ENCODE results near the gene ADI1.
"Not testable (repeated sequence)": the region's sequence is repeated elsewhere in the genome, so short reads cannot be mapped to it uniquely, and the experiment has no call there.

The ADI1 gene

GRCh38 chr2:3464401-3465005 is 54.8 kb downstream of the ADI1 start:
- DNase-seq (ENCODE audit: low read depth, low spot score): no peak

GRCh38 chr2:3463944-3464343 is 55.4 kb downstream of the ADI1 start:
- DNase-seq (ENCODE audit: low read depth, low spot score): no peak

- DNase-seq (ENCODE audit: low read depth, low spot score): no peak
These were observed 56.0 kb downstream of the ADI1 start for GRCh38 chr2:3463186-3463835.

DNA sequence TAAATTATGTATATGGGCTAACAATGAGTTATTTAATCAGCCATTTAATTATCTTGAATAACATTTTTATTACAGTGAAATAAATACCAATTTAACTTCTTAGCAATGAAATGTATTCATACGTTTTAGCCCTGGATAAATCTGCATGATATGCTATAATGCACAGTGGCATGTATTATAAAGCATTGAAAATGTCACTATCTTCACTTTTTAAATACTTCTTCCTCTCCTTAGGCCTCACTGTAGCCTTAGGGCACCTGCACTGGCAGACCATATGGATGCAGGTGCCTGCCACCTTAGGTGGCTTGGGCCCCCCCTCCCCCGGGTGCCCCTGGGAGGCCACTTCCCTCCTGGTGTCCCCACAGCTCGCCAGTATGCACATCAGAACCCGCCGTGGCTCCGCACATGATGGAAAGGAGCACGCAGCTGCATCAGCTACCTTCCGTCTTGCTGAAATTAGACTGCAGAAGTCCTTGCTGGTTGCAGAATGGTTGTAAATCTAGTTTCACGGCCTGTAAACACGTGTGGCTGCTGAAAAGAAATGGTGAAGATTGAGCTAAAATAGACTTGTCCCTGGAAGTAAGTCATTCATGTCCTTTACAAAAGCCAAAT is 56.7 kb downstream of the ADI1 start:
- DNase-seq (ENCODE audit: low read depth, low spot score): no peak

DNA sequence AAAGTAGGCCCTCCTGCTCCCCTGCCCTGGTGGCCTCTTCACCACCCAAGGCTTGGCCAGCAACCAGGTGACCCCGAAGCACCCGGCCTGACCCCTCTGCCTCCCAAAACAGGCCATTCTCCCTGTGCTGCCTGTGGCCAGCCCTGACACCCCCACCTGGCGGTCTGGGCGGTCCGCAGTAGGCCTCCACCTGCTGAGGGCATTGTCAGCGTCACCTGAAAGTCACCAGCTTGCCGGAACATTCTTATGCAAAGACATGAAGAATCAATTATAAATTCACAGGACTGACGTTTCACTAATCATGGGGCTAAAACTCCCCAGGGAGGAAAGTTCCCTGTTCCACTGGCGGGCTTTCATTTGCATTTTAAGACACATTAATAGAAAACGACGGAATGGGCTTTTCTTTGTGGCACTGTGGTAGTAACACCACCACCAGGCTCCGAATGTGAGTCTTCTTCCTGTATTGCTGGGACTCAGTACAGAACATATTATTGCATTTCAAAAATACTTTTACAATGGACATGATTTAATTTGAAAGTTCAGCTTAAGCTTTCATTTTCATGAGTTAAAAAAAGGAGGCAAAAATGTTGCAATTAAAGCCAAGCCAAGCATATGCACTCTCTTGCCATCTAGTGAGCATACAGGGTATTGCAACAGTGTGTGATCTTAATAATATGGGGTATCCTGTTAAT is 57.4 kb downstream of the ADI1 start:
- DNase-seq (ENCODE audit: low read depth, low spot score): no peak

GRCh38 chr2:3460831-3461800 is 58.2 kb downstream of the ADI1 start:
- no peak for DNase-seq (ENCODE audit: low read depth, low spot score)

GRCh38 chr2:3460156-3460555 is 59.2 kb downstream of the ADI1 start:
- no peak for DNase-seq (ENCODE audit: low read depth, low spot score)

DNA sequence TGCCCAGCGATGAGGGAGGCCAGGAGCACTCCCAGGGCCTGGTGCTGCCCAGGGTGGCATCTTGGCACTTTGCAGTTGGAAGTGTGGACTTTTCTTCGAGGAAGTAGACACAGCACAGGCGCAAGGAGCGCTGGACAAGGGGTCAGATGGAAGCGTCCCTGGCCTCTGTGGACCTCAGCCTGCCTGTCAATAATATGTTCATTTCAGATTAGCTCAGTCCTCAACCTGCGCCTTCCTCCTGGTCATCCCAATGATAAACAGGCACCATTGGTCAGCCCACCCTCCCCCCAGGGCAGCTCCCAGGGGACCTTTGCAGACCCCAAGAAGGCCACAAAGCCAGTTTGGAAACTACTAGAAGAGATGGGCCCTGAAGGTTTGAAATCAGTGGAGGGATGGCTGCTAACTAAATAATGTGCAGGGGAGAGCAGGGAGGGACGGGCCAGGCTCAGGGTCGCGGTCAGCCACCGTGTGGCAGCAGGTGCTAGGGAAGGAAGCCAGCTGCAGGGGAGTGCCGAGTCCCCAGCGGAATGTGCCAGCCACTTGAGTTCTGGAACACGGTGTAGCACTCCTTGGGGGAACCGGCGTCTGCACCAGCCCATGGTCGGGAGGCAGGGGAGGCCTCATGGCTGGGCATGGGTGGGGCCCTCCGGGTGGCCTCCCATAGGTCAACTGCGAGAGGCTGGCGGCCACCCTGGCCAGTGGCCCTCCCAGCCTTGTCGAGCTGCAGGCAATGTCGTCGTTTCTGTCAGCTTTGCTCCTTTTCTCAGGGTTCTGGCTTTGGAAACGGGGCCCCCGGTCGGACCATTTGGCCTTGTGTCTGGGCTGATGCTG is 59.9 kb downstream of the ADI1 start:
- DNase-seq (ENCODE audit: low read depth, low spot score): no peak

- no peak for DNase-seq (ENCODE audit: low read depth, low spot score)
These were observed 60.7 kb downstream of the ADI1 start for GRCh38 chr2:3458396-3459184.

GRCh38 chr2:3457524-3458395 is 61.6 kb downstream of the ADI1 start:
- no peak for DNase-seq (ENCODE audit: low read depth, low spot score)

DNA sequence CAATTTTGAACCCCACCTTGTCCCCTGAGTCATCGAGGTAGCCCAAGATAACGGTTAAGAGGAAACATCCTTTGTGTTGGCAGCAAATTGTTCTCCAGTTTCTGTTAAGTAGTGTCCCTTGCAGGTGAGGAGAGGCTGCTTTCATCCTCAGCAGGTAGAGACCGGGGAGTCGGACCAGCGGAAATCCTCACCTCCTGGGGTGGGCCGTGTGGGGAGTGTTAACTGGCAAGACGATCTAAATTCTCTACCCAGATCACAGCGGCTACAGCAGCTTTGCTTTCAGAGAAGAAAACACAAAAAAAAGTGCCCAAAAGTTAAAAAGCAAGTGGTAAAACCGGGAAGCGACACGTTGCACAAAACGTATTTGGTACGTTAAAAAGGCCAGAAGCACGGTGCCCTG is 63.2 kb downstream of the ADI1 start:
- DNase-seq (ENCODE audit: low read depth, low spot score): no peak

GRCh38 chr2:3454802-3455201 is 64.5 kb downstream of the ADI1 start:
- no peak for DNase-seq (ENCODE audit: low read depth, low spot score)

GRCh38 chr2:3454005-3454404 is 65.3 kb downstream of the ADI1 start:
- DNase-seq (ENCODE audit: low read depth, low spot score): not testable (repeated sequence)

- DNase-seq (ENCODE audit: low read depth, low spot score): no peak
These were observed 65.9 kb downstream of the ADI1 start for GRCh38 chr2:3453190-3453999.

DNA sequence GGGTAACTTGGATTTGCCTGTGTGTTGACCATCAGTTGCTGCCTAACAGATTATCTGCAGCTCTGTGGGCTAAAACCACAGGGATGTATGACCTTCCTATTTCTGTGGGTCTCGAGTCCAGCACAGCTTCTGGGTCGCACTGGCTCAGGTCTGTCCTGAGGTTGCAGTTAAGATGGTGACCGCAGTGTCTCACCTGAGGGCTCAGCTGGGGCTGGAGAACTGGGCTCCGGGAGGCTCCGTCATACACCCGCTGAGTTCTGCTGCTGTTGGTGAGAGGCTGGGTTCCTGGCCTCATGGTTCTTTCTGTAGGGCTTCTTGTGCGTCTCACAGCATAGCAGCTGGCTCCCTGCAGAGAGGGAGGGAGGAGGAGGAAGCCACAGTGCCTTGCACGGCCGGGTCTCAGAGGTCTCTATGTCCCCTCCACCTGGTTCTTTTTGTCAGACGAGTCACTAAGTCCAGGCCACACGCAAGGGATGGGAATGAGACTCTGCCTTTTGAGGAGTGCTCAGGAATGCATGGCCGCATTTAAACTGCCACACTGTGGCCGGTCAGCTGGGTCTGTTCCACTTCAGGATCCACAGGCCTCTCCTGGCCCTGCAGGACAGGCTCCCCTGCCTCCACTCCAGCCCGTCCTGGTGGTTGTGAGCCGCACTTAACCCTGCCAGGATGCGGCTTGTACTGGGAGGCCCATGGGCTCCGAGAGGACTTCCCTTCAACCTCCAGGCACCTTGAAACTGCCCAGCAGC is 67.2 kb downstream of the ADI1 start:
- no peak for DNase-seq (ENCODE audit: low read depth, low spot score)

GRCh38 chr2:3451169-3451568 is 68.2 kb downstream of the ADI1 start:
- no peak for DNase-seq (ENCODE audit: low read depth, low spot score)

- DNase-seq (ENCODE audit: low read depth, low spot score): no peak
These were observed 68.8 kb downstream of the ADI1 start for GRCh38 chr2:3450385-3451010.

Measured in activated naive CD8-positive, alpha-beta T cell treated with anti-CD3 and anti-CD28 coated beads, Interleukin-2, amount 50 U/mL, for 16 hours (primary cell).